ENCODE measurements around the gene BNC2. TPM values are rescaled to one million over a fixed set of nuclear protein-coding genes. Genes with fewer than 3 reads are reported as not detected.

BNC2 gene
- total RNA-seq, 2 donors from 2014 or later, result not detected

DNA sequence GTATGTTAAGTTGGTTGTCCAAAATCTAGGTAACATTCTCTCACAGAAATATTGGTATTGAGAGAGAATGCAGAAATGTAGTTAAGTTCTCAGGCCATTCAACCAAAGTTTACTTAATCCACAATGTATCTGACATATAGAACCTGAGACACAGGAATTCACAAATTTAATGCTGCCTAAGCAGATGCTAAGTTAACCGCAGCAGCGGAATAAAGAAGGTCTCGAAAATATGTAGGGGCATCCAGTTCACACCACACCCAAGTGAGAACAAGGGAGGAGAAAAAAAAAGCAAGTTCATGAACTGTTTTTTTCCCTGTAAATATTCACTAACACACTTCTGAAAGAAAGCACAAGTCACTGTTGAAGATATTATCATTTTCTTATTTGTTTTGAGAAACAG, 194.0 kb downstream of the BNC2 start:
- H3K9me3 ChIP-seq (ENCODE audit: control insufficient read depth, low read length, poor library complexity, severe bottlenecking), result no peaks in the 10 kb centered on the region
- H3K27me3 Mint-ChIP-seq, result no peaks in the 10 kb centered on the region
- no peaks in the 10 kb centered on the region for H3K36me3 Mint-ChIP-seq (ENCODE audit: low read depth)
- no peak overlapping the region for H3K27ac Mint-ChIP-seq
- DNase-seq (no peak), ATAC-seq (no peak)
- no peaks in the 10 kb centered on the region for H3K4me1 Mint-ChIP-seq
- no peak overlapping the region for H3K4me3 Mint-ChIP-seq

GRCh38 chr9:16675131-16675530, 195.3 kb downstream of the BNC2 start:
- DNase-seq, result no peak
- no peaks in the 10 kb centered on the region for H3K9me3 ChIP-seq (ENCODE audit: control insufficient read depth, low read length, poor library complexity, severe bottlenecking)
- Mint-ChIP-seq H3K4me3 (no peak overlapping the region), H3K27ac (no peak overlapping the region), H3K36me3 (ENCODE audit: low read depth) (no peaks in the 10 kb centered on the region), H3K4me1 (no peaks in the 10 kb centered on the region), H3K27me3 (no peaks in the 10 kb centered on the region)
- no peak for ATAC-seq

DNA sequence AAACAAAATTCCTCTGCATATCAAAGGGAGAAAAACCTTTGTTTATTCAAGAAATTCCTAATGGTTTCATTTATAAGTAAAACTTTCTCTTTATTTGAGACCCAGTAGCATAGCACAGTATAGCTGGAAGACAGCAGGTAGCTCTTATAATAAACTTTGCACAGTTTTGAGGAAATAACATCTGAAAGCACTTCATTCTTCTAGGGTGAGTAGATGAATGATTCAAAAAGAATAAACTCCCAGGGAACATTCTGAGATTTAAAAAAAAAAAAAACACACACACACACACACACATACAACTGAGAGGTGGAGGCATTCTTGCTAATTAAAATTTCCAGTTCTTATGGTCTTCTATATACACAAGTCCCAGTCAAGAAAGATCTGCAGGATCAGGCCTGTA, 197.3 kb downstream of the BNC2 start:
- Mint-ChIP-seq H3K4me3 (no peak overlapping the region), H3K27ac (no peak overlapping the region), H3K4me1 (no peaks in the 10 kb centered on the region), H3K27me3 (no peaks in the 10 kb centered on the region), H3K36me3 (ENCODE audit: low read depth) (no peaks in the 10 kb centered on the region)
- DNase-seq (no peak), ATAC-seq (no peak)
- no peaks in the 10 kb centered on the region for H3K9me3 ChIP-seq (ENCODE audit: control insufficient read depth, low read length, poor library complexity, severe bottlenecking)

DNA sequence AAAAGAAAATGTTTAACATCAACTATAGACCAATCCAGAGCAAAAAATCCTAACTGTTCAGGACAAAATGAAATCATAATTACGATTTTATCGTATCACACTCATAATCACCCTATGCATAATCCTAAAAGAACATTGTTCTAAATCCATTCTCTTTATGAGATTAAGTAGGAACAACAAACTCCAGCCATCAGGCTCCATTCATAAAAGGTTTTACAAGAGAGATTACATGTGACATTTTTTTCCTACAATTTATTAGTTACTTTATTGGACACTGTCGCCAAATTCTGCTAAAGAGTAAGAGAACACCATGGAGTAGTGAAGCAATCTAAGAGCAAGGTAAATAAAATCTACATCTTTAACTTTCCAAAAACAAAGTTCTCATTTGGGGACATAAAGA, 198.0 kb downstream of the BNC2 start:
- DNase-seq, result no peak
- no peak for ATAC-seq
- Mint-ChIP-seq H3K4me1 (no peaks in the 10 kb centered on the region), H3K27ac (no peak overlapping the region), H3K27me3 (no peaks in the 10 kb centered on the region), H3K4me3 (no peak overlapping the region), H3K36me3 (ENCODE audit: low read depth) (no peaks in the 10 kb centered on the region)
- no peaks in the 10 kb centered on the region for H3K9me3 ChIP-seq (ENCODE audit: control insufficient read depth, low read length, poor library complexity, severe bottlenecking)

GRCh38 chr9:16671591-16672137, 198.8 kb downstream of the BNC2 start:
- Mint-ChIP-seq H3K4me3 (no peak overlapping the region), H3K36me3 (ENCODE audit: low read depth) (no peaks in the 10 kb centered on the region), H3K4me1 (no peaks in the 10 kb centered on the region), H3K27ac (no peak overlapping the region), H3K27me3 (no peaks in the 10 kb centered on the region)
- ATAC-seq, result no peak
- no peaks in the 10 kb centered on the region for H3K9me3 ChIP-seq (ENCODE audit: control insufficient read depth, low read length, poor library complexity, severe bottlenecking)
- DNase-seq, result no peak

- no peaks in the 10 kb centered on the region for H3K9me3 ChIP-seq (ENCODE audit: control insufficient read depth, low read length, poor library complexity, severe bottlenecking)
- Mint-ChIP-seq H3K27me3 (no peaks in the 10 kb centered on the region), H3K36me3 (ENCODE audit: low read depth) (no peaks in the 10 kb centered on the region), H3K4me1 (no peaks in the 10 kb centered on the region), H3K27ac (no peak overlapping the region), H3K4me3 (no peak overlapping the region)
- ATAC-seq (no peak), DNase-seq (no peak)
Observed at GRCh38 chr9:16670791-16671190, 199.7 kb downstream of the BNC2 start.

GRCh38 chr9:16668734-16669295, 201.7 kb downstream of the BNC2 start:
- no peaks in the 10 kb centered on the region for H3K9me3 ChIP-seq (ENCODE audit: control insufficient read depth, low read length, poor library complexity, severe bottlenecking)
- no peaks in the 10 kb centered on the region for H3K27me3 Mint-ChIP-seq
- H3K36me3 Mint-ChIP-seq (ENCODE audit: low read depth), result no peaks in the 10 kb centered on the region
- H3K27ac Mint-ChIP-seq, result no peak overlapping the region
- DNase-seq, result no peak
- no peak overlapping the region for H3K4me3 Mint-ChIP-seq
- no peak for ATAC-seq
- no peaks in the 10 kb centered on the region for H3K4me1 Mint-ChIP-seq

DNA sequence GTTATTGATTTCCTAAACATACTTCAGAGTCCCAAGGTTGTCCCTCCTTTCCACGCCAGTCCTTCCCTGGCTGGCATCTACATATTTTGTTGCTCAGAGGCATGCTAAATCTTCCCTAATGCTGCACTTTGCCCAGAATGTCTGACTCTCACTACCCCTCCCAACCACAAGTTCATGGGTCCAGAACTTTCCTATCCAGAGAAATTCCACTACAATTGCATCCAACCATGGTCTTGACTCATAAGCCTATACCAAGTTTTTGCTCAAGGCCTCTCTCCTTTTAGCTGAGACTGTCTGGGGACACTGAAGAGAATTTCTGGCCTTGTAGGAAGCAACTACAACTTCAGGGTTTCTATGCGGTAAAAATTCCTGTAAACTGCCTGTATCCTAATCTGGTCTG, 206.3 kb downstream of the BNC2 start:
- no peak for DNase-seq
- Mint-ChIP-seq H3K4me1 (no peaks in the 10 kb centered on the region), H3K4me3 (no peak overlapping the region), H3K36me3 (ENCODE audit: low read depth) (no peaks in the 10 kb centered on the region), H3K27ac (no peak overlapping the region), H3K27me3 (no peaks in the 10 kb centered on the region)
- no peaks in the 10 kb centered on the region for H3K9me3 ChIP-seq (ENCODE audit: control insufficient read depth, low read length, poor library complexity, severe bottlenecking)
- no peak for ATAC-seq

DNA sequence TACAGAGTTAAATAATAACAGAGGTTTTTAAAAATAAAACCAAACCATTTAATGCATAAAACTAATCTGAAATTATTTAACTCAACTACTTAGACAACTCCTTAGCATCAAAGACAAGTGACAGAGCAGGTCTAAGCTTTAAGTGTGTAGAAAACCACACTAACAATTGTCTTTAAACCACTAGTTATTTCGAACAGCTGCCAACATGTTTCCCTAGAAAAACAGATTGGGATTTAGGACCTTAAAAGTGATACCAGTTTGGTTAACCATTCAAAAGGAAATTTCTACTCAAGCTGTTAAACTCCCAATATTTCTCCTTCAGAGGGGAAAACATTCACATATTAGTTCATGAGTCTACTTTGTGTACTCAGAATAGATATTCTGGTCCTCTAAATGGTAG, 208.7 kb downstream of the BNC2 start:
- DNase-seq, result no peak
- H3K27me3 Mint-ChIP-seq, result no peaks in the 10 kb centered on the region
- no peak for ATAC-seq
- no peak overlapping the region for H3K4me3 Mint-ChIP-seq
- H3K9me3 ChIP-seq (ENCODE audit: control insufficient read depth, low read length, poor library complexity, severe bottlenecking), result no peaks in the 10 kb centered on the region
- H3K27ac Mint-ChIP-seq, result no peak overlapping the region
- no peaks in the 10 kb centered on the region for H3K36me3 Mint-ChIP-seq (ENCODE audit: low read depth)
- no peaks in the 10 kb centered on the region for H3K4me1 Mint-ChIP-seq

DNA sequence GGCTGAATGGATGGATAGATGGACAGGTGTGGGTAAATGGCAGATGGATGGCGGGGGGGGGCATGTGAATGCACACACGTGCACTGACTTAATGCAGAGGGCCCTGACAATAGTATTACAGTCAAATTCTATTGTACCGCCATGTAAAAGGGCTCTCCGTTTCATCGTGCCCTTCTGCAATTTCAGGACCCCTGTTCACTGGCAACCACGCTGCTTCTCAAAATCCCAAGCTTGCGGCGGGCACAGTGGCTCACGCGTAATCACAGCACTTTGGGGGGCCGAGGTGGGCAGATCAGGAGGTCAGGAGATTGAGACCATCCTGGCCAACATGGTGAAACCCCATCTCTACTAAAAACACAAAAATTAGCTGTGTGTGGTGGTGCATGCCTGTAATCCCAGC, 211.4 kb downstream of the BNC2 start:
- H3K9me3 ChIP-seq (ENCODE audit: control insufficient read depth, low read length, poor library complexity, severe bottlenecking), result no peaks in the 10 kb centered on the region
- Mint-ChIP-seq H3K27me3 (no peaks in the 10 kb centered on the region), H3K4me3 (no peak overlapping the region), H3K27ac (no peak overlapping the region), H3K4me1 (no peaks in the 10 kb centered on the region), H3K36me3 (ENCODE audit: low read depth) (no peaks in the 10 kb centered on the region)
- ATAC-seq, result no peak
- DNase-seq, result no peak

DNA sequence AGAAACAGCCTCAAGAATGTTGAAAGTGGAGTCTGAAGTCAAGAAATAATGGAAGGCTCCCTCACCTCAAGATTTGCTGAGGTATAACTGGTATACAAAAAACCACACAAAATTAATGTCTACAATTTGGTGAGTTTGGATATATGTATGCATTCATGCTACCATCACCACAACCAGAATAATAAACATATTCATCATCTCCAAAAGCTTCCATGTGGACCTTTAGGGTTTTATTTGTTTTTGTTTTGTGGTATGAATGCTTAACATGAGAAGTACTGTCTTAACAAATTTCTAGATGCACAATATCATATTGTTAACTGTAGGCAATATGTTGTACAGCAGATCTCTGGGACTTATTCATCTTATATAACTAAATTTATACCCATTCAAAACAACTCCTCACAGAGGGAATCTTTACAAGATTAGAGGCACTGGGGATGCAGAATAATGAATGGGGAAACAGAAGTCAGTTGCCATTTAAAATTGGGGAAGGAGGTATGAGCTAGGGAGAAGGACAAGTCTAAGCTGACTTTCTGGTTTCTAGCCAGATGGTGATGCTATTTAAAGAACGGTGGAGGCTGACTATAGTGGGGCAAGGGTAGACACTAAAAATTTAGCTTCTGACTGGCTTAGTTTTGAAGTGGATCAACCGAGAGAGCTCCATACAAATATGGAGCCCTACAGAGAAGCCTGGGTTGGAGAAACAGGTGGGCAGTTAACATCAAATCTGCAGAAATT, 213.9 kb downstream of the BNC2 start:
- no peak overlapping the region for H3K4me3 Mint-ChIP-seq

GRCh38 chr9:16654596-16655126, 215.8 kb downstream of the BNC2 start:
- H3K4me3 Mint-ChIP-seq, result no peak overlapping the region
- no peaks in the 10 kb centered on the region for H3K9me3 ChIP-seq (ENCODE audit: control insufficient read depth, low read length, poor library complexity, severe bottlenecking)
- H3K36me3 Mint-ChIP-seq (ENCODE audit: low read depth), result no peaks in the 10 kb centered on the region
- DNase-seq, result no peak
- no peaks in the 10 kb centered on the region for H3K27me3 Mint-ChIP-seq
- H3K4me1 Mint-ChIP-seq, result no peaks in the 10 kb centered on the region
- no peak overlapping the region for H3K27ac Mint-ChIP-seq
- ATAC-seq, result no peak

More for the DNA sequence above, 213.9 kb downstream of the BNC2 start:
- no peaks in the 10 kb centered on the region for H3K9me3 ChIP-seq (ENCODE audit: control insufficient read depth, low read length, poor library complexity, severe bottlenecking)
- Mint-ChIP-seq H3K36me3 (ENCODE audit: low read depth) (no peaks in the 10 kb centered on the region), H3K27me3 (no peaks in the 10 kb centered on the region), H3K4me1 (no peaks in the 10 kb centered on the region), H3K27ac (no peak overlapping the region)
- ATAC-seq, result no peak
- DNase-seq, result no peak

- no peak overlapping the region for H3K4me3 Mint-ChIP-seq
- H3K9me3 ChIP-seq (ENCODE audit: control insufficient read depth, low read length, poor library complexity, severe bottlenecking), result no peaks in the 10 kb centered on the region
- H3K36me3 Mint-ChIP-seq (ENCODE audit: low read depth), result no peaks in the 10 kb centered on the region
- H3K4me1 Mint-ChIP-seq, result no peaks in the 10 kb centered on the region
- no peak overlapping the region for H3K27ac Mint-ChIP-seq
- DNase-seq (no peak), ATAC-seq (no peak)
- no peaks in the 10 kb centered on the region for H3K27me3 Mint-ChIP-seq
Observed at GRCh38 chr9:16653491-16654399, 216.7 kb downstream of the BNC2 start.

All from T-helper 17 cell (primary cell).